ENCODE measurements around the gene RABGAP1L. TPM values are rescaled to one million over a fixed set of nuclear protein-coding genes. Genes with fewer than 3 reads are reported as not detected.
"Not testable (repeated sequence)": the region's sequence is repeated elsewhere in the genome, so short reads cannot be mapped to it uniquely, and the experiment has no call there.

Gene RABGAP1L
- total RNA-seq, 1 donor from 2014 or later = 44.1 TPM

GRCh38 chr1:174222166-174222949 lies 63.0 kb downstream of the RABGAP1L start:
- no peaks in the 10 kb centered on the region for H3K27me3 Mint-ChIP-seq (ENCODE audit: unreplicated experiment)
- no peak overlapping the region for H3K4me3 Mint-ChIP-seq (ENCODE audit: unreplicated experiment)
- TF ChIP-seq CTCF (IDR thresholded peaks at IDR 0.05; ENCODE audit: partially characterized antibody, unreplicated experiment) = no peak

GRCh38 chr1:174224641-174225040 lies 65.3 kb downstream of the RABGAP1L start:
- H3K27ac Mint-ChIP-seq (ENCODE audit: unreplicated experiment) = no peak overlapping the region
- H3K4me1 Mint-ChIP-seq (ENCODE audit: low read depth, unreplicated experiment) = no peaks in the 10 kb centered on the region
- DNase-seq = no peak
- H3K27me3 Mint-ChIP-seq (ENCODE audit: unreplicated experiment) = no peaks in the 10 kb centered on the region
- TF ChIP-seq CTCF (IDR thresholded peaks at IDR 0.05; ENCODE audit: partially characterized antibody, unreplicated experiment) = no peak
- H3K9me3 Mint-ChIP-seq (ENCODE audit: unreplicated experiment) = no peaks in the 10 kb centered on the region
- H3K4me3 Mint-ChIP-seq (ENCODE audit: unreplicated experiment) = no peak overlapping the region
- peaks cover 5% of the 10 kb centered on the region for H3K36me3 Mint-ChIP-seq (ENCODE audit: unreplicated experiment)

More at GRCh38 chr1:174222166-174222949, 63.0 kb downstream of the RABGAP1L start:
- Mint-ChIP-seq H3K36me3 (ENCODE audit: unreplicated experiment) (peaks cover 5% of the 10 kb centered on the region), H3K4me1 (ENCODE audit: low read depth, unreplicated experiment) (no peaks in the 10 kb centered on the region), H3K9me3 (ENCODE audit: unreplicated experiment) (no peaks in the 10 kb centered on the region), H3K27ac (ENCODE audit: unreplicated experiment) (no peak overlapping the region)
- no peak for DNase-seq

- Mint-ChIP-seq H3K9me3 (ENCODE audit: unreplicated experiment) (no peaks in the 10 kb centered on the region), H3K4me1 (ENCODE audit: low read depth, unreplicated experiment) (no peaks in the 10 kb centered on the region), H3K36me3 (ENCODE audit: unreplicated experiment) (peaks cover 5% of the 10 kb centered on the region), H3K27me3 (ENCODE audit: unreplicated experiment) (no peaks in the 10 kb centered on the region), H3K27ac (ENCODE audit: unreplicated experiment) (no peak overlapping the region), H3K4me3 (ENCODE audit: unreplicated experiment) (no peak overlapping the region)
- no peak for DNase-seq
- TF ChIP-seq CTCF (IDR thresholded peaks at IDR 0.05; ENCODE audit: partially characterized antibody, unreplicated experiment) = no peak
Observed at GRCh38 chr1:174225499-174226204, 66.3 kb downstream of the RABGAP1L start.

- DNase-seq = no peak
- Mint-ChIP-seq H3K4me1 (ENCODE audit: low read depth, unreplicated experiment) (peaks cover 9% of the 10 kb centered on the region), H3K9me3 (ENCODE audit: unreplicated experiment) (peaks cover 4% of the 10 kb centered on the region), H3K4me3 (ENCODE audit: unreplicated experiment) (no peak overlapping the region), H3K27ac (ENCODE audit: unreplicated experiment) (peak overlapping the region; percentile 88), H3K36me3 (ENCODE audit: unreplicated experiment) (peaks cover 5% of the 10 kb centered on the region), H3K27me3 (ENCODE audit: unreplicated experiment) (no peaks in the 10 kb centered on the region)
- no peak for TF ChIP-seq CTCF (IDR thresholded peaks at IDR 0.05; ENCODE audit: partially characterized antibody, unreplicated experiment)
Observed at GRCh38 chr1:174230399-174230798, 71.1 kb downstream of the RABGAP1L start.

GRCh38 chr1:174232761-174233160 lies 73.4 kb downstream of the RABGAP1L start:
- no peak for DNase-seq
- H3K4me1 Mint-ChIP-seq (ENCODE audit: low read depth, unreplicated experiment) = peaks cover 9% of the 10 kb centered on the region
- peaks cover 5% of the 10 kb centered on the region for H3K36me3 Mint-ChIP-seq (ENCODE audit: unreplicated experiment)
- no peak overlapping the region for H3K4me3 Mint-ChIP-seq (ENCODE audit: unreplicated experiment)
- H3K27ac Mint-ChIP-seq (ENCODE audit: unreplicated experiment) = peak overlapping the region; percentile 15
- H3K9me3 Mint-ChIP-seq (ENCODE audit: unreplicated experiment) = peaks cover 4% of the 10 kb centered on the region
- no peak for TF ChIP-seq CTCF (IDR thresholded peaks at IDR 0.05; ENCODE audit: partially characterized antibody, unreplicated experiment)
- H3K27me3 Mint-ChIP-seq (ENCODE audit: unreplicated experiment) = no peaks in the 10 kb centered on the region

GRCh38 chr1:174238845-174239501 lies 79.7 kb downstream of the RABGAP1L start:
- not testable (repeated sequence) for H3K4me1 Mint-ChIP-seq (ENCODE audit: low read depth, unreplicated experiment); DNase-seq; H3K27me3 Mint-ChIP-seq (ENCODE audit: unreplicated experiment); H3K27ac Mint-ChIP-seq (ENCODE audit: unreplicated experiment); H3K9me3 Mint-ChIP-seq (ENCODE audit: unreplicated experiment); H3K36me3 Mint-ChIP-seq (ENCODE audit: unreplicated experiment)
- peak overlapping the region; percentile 8 for H3K4me3 Mint-ChIP-seq (ENCODE audit: unreplicated experiment)

All from glutamatergic neuron (in vitro differentiated cells).